Measurements from ENCODE around the gene SPEM1.

GRCh38 chr17:7440113-7440833 lies 20.1 kb downstream of the SPEM1 start:
- no peak for TF ChIP-seq CTCF (IDR thresholded peaks at IDR 0.05)
- no peak for TF ChIP-seq POLR2A (IDR thresholded peaks at IDR 0.05)
- TF ChIP-seq POLR2AphosphoS5 (IDR thresholded peaks at IDR 0.05), result no peak
- no peak for TF ChIP-seq EP300 (IDR thresholded peaks at IDR 0.05)
